Activated CD8-positive, alpha-beta memory T cell treated with anti-CD3 and anti-CD28 coated beads for 48 hours (primary cell): ENCODE measurements around the gene PODXL.
"Not testable (repeated sequence)": the region's sequence is repeated elsewhere in the genome, so short reads cannot be mapped to it uniquely, and the experiment has no call there.

Experiments used
- DNase-seq, 3 experiments: peaks; one replicate each; pipeline ENCODE4 v3.0.0-alpha.2; 2020; ENCODE audit warnings: low read depth in 2 of 3, low spot score in 2 of 3

Gene PODXL

DNA sequence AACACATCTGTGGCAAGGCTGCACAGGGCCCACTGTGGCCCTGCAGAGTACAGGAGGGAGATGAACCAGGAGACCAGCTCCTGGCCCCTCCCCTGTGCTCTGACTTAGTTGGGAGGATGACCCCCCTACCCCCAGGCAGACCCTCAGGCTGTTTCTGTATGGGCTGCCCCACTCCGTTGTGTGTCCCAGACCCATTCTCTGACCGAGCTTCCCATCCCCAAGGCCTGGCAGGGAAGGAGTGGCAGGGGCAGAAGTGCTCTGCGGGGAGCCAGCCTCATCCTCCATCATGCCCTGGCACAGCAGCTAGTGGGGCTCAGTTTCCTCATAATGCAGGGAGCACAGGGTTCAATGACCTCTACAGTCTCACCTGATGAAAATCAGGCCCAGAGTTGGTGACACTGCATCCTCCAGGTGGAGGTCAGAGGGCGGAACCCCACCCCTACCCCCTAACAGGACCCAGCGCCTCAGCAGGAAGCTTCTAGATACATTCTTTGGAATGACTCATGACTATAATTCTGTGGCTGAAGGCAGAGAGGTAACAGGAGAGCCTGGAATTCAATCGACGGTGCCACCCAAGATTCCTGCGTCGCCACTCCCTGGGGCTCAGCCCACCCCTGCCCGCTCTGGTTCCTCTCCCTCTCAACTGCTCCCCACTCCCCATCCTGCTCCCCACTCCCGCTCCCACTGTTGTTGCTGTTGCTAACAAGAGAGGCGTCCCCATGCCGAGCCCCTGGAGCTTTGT lies 18.2 kb downstream of the PODXL start:
- DNase-seq = no peak

DNA sequence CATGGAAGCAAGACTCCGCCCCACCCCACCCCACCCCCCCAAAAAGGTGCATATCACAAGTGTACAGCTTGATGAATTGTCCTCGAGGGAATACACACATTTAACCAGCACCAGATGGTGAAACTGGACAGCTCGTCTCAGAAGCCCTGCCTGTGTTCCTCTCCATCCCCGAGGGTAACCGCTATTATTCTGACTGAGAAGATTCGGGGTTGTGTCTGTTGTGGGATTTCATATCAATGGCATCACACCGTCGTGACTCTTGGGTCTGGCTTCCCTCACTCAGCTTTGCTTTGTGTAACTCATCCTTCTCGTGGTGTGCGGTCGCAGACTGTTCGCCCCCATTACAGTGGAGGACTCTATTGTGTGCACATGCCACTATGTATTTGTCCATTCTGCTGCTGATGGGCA lies 18.9 kb downstream of the PODXL start:
- no peak for DNase-seq

DNA sequence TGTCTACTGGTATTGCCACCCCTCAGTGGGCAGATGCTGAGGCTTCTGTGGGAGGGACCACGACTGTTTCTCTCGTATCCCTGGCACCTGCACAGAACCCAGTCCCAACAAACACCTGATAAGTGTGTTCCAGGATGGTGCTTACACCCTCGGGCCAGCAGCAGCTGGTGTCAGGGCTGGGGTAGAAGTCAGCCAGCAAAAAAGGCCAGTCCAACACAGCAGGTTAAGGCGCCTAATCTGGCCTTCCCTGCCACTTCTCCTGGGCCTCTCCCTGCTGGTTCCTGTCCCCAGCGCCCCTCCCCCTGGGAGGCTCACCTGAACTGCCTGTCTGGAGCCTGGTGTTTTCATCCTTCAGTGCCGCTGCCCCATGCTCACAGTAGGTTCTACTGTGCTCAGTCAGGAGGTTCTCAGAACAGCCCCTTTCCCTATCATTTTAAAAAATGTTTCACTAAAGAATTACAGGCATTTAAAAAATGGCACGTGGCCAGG lies 20.0 kb downstream of the PODXL start:
- no peak for DNase-seq

DNA sequence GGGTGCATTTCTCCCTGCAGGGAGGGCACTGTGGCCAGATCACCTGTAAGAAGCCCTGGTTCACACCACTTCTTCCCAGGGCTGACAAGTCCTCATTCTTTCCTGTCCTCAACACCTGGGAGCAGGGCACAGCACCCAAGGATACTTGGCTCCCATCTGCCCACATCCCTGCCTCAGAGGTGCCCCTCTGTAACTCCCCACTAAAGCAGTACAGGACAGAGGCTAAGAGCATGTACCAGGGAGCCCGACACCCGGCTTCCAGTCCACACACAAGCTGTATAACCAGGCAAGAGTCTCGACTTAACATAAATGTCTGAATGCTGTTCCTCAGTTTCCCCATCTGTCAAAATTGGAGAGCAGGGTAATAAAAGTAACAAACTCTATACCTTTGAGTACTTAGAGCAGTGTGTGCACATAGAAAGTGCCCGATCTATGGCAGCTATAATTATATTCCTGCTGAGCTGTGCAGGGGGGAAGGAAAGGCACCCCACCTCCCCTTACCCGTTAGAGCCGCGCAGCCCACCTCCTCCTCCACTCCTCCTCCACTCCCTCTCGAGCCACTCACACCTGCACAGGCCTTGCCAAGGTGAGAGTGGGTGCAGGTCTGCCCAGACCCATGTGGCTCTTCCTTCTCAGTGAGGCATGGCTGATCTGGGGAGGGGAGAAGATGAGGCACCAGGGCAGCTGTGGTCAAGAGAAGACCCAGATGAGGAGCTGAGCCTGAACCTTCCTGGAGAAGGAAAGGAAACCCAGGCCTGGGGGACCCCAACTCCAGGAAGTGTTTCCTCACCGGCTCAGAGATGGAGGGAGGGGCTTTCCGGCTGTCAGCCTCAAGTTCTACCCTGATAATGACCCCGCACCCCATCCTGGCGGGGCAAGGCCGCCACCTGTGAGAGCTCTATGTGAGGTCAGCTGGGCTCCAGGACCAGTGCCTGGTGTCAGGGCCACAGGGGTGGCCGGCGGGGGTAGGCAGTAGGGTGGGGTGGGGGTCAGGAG lies 22.6 kb downstream of the PODXL start:
- no peak for DNase-seq

DNA sequence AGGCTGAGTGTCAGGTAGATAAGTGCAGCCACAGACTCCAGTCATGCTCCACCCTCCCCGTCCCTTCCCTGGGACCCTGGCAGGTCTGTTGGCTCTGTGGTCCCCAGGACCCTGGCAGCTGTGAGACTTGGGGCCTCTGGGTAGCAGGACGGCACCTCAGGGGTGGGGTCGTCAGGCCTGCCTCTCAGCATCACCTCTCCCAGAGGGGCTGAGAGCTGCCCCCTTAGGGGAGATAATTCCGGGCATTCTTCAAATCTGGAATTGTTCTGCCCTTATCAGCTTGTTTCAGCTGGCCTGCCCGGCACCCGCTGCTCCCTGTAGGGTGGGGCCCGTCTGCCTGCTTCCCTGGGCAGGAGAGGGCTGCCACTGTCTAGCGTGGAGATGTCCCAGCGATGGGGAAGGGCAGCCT lies 23.3 kb downstream of the PODXL start:
- no peak for DNase-seq

DNA sequence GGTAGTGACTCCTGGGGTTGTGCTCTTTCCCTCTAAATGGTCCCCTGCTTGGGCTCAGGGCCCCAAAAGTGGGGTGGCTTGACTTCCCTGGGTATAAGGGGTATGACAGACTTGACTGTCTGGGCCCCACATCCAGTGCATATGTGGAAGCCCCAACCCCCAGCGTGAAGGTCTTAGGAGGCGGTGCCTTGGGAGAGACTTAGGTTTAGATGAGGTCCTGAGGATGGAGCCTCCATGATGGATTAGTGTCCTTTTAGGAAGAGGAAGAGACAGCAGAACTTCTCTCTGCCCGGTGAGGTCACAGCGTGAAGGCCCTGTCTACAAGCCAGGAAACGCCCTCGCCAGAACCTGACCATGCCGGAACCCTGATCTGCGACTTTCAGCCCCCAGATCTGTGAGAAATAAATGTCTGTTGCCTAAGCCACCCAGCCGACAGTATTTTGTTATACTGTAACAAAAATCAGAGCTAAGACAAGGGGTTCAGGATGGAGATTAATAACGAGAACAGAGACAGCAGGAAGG lies 23.8 kb downstream of the PODXL start:
- no peak for DNase-seq

DNA sequence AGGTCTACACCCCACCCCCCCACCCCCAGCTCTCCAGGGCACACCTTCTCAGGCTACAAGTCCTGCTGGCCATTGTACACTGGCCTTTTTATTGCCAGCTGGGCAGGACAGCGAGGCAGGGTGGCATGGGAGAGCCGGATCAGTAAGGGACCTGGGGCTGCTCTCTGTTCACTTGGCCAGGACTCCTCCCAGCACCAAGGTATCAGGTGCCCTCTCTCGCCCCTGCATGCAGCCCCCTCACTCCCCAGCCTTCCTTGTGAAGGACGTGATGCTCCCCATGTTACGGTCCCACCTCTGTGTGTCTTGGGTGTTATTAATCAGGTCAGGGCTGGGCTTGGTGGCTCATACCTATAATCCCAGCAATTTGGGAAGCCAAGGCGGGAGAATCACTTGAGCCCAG lies 26.3 kb downstream of the PODXL start:
- DNase-seq = no peak

DNA sequence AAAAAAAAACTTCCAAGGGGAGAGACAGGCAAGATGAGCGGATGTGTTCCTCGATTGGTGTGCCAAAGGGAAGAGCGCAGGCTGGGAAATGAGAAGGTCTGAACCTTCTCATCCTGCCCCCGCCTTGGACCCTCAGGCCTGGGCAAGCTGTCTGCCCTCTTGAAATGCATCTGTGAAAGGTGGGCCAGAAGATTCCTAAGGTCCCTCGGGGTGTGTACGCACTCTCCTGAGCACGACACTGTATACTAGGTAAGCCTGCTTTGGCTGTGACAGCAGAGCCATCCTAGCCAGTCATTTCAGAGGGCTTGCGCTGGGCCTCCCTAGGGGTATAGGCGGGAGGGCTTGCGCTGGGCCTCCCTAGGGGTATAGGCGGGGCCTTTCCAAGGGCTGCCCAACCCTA lies 26.8 kb downstream of the PODXL start:
- DNase-seq = no peak

DNA sequence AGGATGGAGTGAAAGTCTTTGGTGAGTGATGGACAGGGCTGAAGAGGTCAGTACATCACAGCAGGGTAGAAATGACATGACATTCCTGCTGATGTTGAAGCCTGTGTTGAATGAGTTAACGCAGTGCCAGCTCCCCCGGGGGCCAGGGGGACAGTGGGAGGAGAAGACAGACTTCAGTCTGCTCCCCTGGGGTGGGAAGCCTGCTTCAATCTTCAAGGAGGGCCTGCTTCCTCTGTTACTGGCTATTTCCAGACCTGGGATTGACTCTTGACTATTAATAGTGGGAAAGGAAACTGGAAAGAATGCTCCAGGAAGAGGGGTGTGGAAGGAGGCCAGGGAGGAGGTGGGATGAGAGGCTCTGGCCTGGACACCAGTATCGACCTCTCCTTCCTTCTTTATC lies 27.2 kb downstream of the PODXL start:
- no peak for DNase-seq

DNA sequence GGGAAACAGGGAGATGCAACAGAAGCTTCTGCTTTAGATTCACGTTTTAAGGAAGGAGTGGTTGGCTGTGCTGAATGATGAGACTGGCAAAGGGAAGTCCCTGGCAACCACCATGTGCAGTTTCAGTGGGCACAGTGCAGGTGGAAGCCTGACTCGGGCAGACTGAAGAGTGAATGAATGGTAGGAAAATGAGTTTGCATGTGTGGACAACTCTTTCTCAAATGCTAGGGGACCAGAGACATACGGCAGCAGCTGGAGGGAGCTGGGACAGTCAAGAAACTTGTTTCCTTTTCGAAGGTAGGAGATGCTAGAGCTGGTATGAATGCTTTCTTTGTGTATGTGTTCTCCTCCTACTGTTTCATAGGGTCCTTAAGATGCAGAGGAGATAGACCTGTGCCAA lies 29.0 kb downstream of the PODXL start:
- no peak for DNase-seq

DNA sequence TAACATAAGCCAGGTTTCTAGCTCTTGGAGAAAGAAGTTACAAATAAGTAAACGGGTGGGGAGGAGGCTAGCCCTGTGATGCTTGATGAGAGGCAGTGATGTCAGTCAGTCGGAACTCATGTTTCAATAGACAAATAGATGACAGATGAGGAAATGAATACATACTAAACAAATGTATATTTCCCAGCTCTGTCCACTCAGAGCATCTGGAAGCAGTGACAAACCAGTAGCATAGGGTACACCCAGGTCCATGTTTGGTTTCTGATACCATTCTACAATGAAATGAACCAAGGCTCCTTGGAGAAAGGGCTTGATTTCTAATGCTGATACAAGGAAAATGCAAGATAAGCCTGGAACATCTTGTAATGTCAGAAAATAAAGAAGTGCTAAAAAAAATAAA lies 30.6 kb downstream of the PODXL start:
- no peak for DNase-seq

DNA sequence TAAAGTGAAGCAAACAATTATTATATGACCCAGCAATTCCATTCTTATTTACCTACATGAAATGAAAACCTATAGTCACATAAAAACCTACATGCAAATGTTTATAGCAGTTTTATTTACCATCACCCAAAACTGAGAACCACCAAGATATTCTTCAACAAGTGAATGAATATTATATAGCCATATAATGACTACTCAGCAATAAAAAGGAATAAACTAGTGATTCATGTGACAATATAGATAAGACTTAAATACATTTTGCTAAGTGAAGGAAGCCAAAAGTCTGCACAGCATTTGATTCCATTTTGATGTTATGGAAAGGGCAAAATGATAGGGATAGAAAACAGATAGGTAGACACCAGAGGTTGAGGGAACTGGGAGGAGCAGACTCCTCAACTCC lies 31.7 kb downstream of the PODXL start:
- no peak for DNase-seq

DNA sequence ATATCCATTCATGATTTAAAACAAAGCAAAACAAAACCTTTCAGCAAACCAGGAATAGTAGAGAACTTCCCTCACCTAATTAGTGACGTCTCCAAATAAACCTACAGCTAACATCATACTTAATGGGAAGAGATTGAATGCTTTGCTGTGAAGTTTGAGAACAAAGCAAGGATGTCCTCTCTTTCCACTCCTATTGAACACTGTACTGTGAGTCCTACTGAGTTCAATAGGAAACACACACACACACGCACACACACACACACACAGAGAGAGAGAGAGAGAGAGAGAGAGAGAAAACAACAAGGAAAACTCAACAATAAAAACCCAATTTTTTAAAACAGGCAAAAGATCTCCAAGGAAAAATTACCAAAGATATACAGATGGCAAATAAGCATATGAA lies 32.3 kb downstream of the PODXL start:
- DNase-seq = no peak

DNA sequence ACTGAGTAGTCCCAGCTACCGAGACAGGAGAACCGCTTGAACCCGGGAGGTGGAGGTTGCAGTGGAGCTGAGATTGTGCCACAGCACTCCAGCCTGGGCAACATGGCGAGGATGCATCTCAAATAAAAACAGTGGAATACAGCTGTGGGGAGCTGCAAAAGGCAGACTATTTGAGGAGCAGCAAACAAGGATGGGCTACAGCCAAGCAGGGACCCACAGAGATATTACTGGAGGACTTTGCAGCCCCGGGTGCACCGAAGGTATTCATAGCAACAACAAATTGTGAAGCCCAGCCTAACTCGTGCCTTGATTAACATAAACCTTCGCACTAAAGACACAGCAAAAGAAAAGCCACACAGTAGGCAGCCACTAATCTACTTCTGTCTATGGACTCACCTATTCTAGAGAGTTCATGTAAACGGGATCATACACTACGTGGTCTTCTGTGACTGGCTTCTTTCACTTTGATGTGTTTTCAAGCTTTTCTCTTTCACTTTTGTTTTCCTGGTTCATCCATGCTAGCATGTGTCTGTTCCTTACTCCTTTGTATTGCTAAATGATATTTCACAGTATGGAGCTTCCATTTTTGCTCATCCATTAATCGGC lies 34.0 kb downstream of the PODXL start:
- no peak for DNase-seq

DNA sequence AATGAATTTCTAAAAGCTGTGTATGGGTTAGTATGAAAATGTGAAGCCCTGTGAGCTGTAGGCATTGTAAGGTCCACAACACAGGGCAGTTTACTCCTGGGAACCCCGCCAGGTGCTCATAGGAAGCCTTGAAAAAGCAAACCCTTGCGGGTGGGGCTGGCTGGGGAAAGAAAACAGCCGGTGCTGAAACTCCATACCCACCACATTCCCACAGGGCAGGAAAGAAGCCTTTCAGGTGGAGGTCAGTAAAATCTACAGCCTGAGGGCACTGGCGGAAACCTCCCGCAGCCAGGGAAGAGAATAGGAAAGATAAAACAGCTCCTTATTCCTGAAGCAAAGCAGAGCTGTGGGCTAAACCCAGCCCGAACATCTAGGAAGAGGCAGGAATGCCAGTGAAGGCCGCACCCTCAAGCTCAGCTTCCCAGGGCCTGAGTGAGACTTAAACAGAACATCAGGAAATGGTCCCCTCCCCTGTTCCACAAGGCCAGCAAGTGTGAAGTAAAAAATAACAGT lies 34.7 kb downstream of the PODXL start:
- no peak for DNase-seq

DNA sequence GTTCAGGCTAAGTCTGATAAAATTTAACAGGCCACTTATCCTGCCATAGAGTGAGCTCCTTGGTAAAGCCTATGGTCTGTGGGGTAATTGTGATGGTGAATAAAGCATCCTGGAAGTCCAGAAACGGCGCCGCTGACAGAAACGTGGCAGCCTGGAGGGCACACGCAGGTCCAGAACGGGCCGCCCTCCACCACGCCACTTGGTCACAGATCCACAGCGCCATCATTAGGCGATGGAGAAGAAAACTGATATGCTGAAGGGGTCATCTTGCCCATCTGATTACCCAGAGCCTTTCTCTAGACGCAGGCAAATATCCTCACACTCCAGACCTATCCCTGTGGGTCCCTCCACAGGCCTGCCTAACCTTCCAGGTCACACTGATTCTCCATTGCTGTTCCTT lies 37.8 kb downstream of the PODXL start:
- DNase-seq = no peak

DNA sequence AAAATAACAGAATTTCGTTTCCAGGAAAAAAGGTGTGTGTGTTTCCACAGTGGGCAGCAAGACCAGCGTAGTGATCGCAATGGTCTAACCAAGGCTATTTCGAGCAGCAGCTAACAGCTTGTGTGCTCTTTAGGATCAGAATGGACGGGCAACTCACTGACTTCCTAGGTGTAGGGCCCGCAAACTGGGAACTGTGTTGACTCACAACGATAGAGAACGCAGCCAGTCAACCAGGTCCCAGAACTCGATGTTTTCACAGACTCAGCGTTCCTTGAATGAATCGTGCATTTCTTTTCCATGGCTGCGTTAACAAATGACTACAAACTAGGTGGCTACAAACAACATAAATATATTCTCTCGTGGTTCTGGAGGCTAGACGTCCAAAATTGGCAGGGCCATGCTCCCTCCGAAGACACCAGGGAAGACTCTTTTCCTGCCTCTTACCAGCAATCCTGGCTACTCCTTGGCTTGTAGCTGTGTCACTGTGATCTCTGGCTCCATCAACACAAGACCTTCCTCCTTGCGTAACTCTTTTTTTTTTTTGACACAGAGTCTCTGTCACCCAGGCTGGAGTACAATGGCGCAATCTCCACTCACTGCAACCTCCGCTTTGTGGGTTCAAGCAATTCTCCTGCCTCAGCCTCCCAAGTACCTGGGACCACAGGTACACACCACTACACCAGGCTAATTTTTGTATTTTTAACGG lies 39.1 kb downstream of the PODXL start:
- no peak for DNase-seq

DNA sequence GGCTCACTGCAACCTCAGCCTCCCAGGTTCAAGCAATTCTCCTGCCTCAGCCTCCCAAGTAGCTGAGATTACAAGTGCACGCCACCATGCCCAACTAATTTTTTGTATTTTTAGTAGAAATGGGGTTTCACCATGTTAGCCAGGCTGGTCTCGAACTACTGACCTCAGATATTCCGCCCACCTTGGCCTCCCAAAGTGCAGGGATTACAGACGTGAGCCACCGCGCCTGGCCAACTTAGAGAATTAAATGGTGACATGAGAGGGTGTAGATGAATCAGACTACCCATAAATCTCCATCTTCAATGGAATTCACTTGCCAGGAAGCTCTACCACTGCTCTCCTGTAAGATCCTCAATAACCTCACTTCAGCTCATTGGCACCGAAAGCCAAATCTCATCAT lies 41.0 kb downstream of the PODXL start:
- DNase-seq = not testable (repeated sequence)

DNA sequence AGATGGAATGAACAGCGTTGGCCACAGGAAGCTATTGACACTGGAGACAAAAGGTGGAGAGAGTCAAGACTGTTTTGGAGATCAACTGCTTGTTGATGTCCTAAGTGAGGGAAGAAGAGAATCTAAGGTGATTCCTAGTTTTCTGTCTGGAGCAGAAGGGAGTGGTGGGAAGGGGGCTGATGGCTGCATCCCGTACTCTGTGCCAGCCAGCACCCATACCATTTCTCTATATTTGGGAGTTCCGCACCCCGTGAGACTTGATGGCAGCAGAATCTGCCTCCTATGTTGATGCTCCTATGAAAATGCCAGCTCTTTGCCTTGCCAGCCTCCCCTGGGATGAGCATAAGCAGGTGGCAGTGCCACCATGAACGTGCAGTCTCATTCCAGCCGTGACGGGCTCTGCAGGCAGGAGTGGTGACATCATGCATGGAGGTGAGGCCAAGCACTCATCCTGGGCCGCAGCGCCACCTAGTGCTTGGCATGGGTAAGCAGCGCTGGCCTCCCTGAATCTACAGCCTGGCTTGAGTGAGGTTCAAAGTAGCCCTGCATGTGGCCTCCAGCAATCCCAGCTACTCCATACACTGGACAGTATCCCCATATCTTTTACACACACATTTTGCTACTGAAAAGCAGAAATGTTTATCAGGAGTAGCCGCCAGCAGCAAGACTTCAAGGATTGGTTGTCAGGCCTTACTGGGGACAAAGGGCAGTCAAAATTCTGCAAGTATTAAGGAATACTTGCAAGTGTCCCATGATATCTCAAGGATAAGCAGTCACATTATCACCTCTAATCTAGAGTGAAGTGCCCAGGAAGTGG lies 43.0 kb downstream of the PODXL start:
- peak; percentile 42 to 77 (median 66) for DNase-seq
